IPS-18c (cell line): ENCODE measurements around the gene HAUS8.

Experiments used
- H3K4me3 ChIP-seq: 2 replicates; pipeline ENCODE4 v1.7.0; 2013; ENCODE audit warnings: low read depth, mild to moderate bottlenecking, low read length, moderate library complexity; ENCODE audit not compliant: insufficient read depth
- H3K9me3 ChIP-seq: one replicate; pipeline ENCODE4 v1.6.1; 2013; ENCODE audit warnings: mild to moderate bottlenecking, low read length, moderate library complexity; ENCODE audit not compliant: control insufficient read depth, insufficient read depth

Gene HAUS8, protein sequence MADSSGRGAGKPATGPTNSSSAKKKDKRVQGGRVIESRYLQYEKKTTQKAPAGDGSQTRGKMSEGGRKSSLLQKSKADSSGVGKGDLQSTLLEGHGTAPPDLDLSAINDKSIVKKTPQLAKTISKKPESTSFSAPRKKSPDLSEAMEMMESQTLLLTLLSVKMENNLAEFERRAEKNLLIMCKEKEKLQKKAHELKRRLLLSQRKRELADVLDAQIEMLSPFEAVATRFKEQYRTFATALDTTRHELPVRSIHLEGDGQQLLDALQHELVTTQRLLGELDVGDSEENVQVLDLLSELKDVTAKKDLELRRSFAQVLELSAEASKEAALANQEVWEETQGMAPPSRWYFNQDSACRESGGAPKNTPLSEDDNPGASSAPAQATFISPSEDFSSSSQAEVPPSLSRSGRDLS

DNA sequence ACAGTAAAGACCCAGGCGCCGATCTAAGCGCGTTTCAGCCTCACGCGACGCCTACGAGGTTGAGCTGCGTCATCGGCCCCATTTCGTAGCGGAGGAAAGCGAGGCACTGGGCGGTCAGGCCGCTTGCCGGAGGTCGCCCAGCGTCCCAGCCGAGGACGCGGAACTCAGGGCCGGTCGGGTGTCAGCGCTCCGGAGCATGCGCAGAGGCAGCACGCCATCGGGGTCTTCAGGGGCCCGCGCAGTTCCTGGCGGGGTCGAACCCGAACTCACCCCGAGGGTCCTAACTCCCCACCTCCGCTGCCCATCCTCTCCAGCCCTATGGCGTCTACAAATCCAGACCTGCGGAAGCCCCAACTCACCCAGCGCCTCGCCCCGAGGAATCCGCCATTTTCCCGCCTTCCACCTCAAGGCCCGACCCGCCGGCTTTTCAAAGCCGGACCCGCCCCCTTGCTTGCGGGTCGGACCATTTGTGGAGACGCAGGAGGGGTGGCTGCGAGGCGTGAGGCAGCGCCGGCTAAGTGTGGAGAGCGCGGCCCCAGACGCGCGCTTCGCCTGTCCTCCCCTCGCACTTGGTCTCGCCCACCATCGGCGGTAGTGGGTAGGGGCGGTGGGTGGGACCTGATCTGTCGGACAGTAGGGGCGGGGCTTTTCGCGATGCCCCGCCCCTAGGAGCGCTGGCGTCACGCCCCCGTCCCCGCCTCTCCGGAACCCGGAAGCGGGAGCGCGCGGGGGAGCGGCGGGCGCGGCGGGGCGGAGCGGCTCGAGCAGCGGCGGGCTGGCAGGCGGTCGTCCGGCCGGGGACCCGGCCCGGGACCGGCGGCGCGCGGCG, at the start of gene HAUS8, which contains the start of gene MYO9B:
Gene HAUS8, minus strand, starts transcription at position 418 of the 829 bp plus-strand sequence. Its CDS starts 30 bp downstream, at position 388.
Gene MYO9B, plus strand, starts transcription at position 743 of the 829 bp plus-strand sequence. CDS start 25,941 bp downstream, outside the sequence.
- Histone ChIP-seq H3K4me3 (peak within 1 kb of the TSS; percentile 94), H3K9me3 (peaks cover 3% of the 10 kb centered on the region)

DNA sequence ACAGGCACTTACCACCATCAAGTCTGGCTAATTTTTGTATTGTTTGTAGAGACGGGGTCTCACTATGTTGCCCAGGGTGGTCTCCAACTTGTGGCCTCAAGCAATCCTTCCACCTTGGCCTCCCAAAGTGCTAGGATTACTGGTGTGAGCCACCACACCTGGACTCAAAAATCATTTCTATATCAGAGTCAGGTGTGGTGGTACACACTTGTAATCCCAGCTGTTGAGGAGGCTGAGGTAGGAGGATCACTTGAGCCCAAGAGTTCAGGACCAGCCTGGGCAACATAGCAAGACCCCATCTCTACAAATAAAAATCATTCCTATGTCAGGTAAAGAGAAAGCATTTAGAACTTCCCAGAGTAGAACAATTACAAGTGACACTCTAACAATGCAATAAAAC, 48.8 kb upstream of the HAUS8 start:
- H3K4me3 ChIP-seq = no peak overlapping the region

DNA sequence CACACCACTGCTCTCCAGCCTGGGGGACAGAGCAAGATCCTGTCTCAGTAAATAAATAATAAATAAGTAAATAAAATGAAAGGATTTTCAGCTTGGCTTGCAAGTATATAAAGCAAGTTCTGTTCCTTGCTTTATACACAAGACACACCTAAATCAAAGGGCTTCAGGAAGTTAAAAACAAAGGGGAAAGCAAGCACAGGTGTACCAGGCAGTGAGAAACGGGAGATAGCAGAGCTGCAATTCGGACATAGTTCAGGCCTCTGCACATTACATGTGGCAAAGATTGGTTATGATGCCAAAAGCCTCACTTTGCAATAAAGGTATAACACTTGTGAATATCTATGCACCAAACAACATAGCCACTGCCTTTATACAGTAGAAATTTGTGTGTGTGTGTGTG, 47.8 kb upstream of the HAUS8 start:
- H3K9me3 ChIP-seq = no peaks in the 10 kb centered on the region
- no peak overlapping the region for H3K4me3 ChIP-seq

More for the DNA sequence above, 48.8 kb upstream of the HAUS8 start:
- no peaks in the 10 kb centered on the region for H3K9me3 ChIP-seq

DNA sequence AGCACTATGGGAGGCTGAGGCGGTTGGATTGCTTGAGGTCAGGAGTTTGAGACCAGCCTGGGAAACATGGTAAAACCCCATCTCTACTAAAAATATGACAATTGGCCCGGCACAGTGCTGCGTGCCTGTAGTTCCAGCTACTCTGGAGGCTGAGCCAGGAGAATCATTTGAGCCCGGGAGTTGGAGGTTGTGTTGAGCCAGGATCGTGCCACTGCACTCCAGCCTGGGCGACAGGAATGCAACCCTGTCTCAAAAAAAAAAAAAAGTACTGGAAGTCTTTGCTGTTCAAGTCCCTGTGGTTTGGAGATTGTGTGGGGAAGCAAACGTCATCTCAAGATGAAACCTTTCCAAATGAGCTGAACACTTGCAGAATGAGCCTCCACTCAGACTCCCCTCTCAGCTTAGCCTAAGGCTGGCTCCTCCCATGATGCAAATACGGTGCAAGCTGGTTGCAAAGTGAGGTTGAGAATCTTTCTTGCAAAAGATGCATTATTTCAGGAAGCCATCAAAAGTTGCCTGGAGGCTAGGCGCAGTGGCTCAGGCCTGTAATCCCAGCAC, 46.6 kb upstream of the HAUS8 start:
- Histone ChIP-seq H3K9me3 (no peaks in the 10 kb centered on the region), H3K4me3 (no peak overlapping the region)

DNA sequence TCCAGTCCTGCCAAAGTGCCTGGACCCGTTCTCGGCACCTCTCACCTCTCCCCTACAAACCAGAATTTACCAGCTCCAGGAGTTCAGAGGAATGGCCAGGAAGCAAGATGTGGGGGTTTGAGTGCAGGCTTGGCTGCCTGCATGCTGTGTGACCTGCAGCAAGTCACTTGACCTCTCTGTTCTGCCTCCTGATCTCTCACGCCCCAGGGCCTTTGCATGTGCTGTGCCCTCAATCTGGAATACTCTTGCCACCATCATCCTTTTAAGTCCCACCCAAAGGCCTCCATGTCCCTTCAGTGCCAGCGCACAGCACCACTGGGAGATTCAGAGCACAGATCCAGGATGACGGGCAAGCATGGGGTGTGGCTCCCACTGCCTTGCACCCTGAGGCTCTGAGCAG, 43.7 kb upstream of the HAUS8 start:
- Histone ChIP-seq H3K9me3 (no peaks in the 10 kb centered on the region), H3K4me3 (no peak overlapping the region)

DNA sequence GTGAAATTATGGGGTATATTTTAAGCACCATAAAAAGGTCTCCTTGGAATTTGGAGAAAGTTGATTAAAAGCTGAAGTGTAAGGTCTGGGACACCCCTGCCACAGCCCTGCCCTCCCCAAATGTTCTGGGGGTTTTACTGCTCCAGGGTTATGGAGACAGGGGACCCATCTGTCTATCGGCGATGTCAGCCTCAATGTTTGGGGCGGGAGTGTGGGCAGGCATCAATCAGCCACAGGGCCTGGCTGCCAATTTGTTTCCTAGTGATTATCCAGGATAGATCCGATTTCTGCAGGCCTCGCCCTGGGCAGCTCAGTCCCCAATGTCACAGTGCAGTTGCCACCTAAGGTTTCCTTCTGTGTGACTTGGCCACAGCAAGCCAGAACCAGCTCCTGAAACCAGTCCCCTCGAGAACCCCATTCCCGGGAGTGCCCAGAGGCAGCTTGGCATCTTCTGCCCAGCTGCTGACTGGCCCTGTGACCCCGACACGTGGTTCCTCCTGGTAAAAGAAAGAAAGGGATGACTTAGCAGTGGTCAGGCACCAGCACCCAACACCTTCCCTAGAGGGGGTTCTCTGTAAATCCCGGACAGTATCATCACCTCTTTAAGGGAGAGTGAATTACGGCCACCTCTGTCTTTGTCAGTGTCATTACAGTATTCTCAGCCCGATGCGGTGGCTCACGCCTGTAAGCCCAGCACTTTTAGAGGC, 41.9 kb upstream of the HAUS8 start:
- Histone ChIP-seq H3K4me3 (no peak overlapping the region), H3K9me3 (no peaks in the 10 kb centered on the region)

DNA sequence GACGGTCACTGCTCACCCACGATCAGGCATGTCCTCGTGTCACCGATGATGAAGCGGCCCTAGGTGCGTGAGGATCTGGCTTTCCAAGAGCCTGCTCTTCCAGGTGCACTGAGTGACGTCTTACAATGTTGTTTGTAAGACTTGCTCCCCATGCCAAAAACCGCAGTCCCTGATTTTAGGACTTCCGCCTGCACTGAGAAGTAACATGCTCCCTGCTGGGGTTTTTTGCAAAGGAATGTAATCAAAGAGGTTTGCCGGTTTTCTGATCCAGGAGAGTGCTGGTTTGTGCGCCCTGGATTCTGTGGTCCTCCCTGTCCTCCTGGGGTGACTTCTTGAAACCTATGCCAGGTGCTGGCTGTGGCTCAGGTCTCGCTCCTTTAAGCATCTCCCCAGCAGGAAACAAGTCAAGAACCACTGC, 39.2 kb upstream of the HAUS8 start:
- no peak overlapping the region for H3K4me3 ChIP-seq
- no peaks in the 10 kb centered on the region for H3K9me3 ChIP-seq

DNA sequence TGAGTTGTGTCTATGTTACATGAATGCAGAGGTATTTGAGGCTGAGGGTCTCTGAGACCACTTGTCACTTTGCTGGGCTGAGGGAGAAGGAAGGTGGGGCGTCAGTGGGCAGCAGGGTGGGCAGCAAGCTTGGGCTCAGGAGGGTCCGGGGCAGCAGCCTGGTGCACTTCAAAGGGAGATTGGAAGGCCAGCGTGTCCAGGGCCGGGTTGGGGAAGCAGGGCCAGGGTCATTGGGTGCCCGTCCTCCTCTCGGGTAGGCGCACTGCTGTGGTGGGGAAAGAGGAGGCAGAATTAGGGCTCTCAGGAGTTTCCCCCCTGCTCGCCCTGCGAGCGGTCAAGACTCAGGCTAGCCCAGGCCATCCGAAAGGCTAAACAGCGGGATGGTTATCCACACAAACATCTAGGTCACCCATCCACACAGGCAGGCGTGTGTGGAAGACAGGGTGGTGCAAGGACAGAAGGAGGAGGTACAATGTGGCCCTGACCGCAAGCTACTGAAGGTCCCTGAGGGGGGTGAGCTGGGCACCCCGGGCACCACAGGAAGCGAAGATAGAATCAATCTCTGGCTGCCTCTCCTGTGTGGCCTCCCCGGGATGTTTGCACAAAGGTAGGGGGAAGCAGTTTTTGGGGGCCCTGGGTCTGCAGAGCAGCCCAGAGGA, 38.0 kb upstream of the HAUS8 start:
- Histone ChIP-seq H3K9me3 (no peaks in the 10 kb centered on the region), H3K4me3 (no peak overlapping the region)

DNA sequence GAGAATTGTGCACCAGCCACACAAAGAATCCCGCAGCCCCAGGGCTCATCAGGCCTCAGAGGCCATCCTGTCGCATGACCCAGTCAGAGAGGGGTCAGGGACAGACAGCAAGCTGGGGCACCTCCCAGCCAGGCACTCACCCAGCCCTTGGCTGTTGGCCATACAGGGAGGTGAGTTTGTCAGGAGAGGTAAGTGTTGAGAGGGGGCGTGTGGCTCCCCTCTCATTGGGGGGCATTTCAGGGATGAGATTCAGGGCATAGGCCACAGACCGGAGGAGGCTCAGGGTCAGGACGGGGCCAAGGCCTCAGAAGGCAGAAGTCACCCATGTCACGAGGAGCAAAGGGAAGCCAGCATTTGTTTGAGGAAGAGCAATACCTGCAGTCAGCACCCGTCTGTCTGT, 37.4 kb upstream of the HAUS8 start:
- no peak overlapping the region for H3K4me3 ChIP-seq
- H3K9me3 ChIP-seq = no peaks in the 10 kb centered on the region

DNA sequence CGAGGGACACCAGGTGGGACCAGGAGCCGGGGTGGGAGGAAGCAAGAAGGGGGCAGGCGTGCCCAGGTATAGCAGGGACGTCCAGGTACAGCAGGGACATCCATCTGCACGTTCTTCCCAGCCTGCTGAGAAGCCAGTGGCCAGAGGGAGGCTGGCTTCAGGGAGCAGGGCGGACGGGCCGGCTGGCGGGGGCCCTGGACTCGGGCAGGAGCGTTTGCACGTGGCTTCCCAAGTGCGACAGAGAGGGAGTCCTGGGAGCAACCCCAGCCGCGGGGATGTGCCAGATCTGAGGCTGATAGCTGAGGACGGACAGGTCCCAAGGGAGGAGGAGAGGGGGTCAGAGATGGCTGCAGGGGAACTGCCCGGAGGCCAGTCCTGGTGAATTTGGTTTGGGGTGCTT, 37.0 kb upstream of the HAUS8 start:
- Histone ChIP-seq H3K4me3 (no peak overlapping the region), H3K9me3 (no peaks in the 10 kb centered on the region)

DNA sequence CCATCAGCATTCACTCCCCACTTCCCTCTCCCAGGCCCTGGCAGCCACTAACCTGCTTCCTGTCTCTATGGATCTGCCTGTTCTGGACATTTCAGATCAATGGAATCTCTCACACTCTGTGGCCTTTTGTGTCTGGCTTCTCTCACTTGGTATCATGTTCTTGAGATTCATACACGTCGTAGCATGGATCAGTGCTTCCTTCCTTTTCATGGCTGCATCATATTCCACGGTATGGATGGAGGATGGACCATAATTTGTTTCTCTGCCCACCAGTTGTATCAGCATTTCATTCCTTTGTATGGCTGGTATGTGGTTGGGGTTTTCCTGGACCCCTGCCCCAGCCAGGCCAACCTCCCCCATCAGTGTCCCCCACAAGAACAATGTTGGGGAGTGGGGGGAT, 36.5 kb upstream of the HAUS8 start:
- Histone ChIP-seq H3K4me3 (no peak overlapping the region), H3K9me3 (no peaks in the 10 kb centered on the region)

DNA sequence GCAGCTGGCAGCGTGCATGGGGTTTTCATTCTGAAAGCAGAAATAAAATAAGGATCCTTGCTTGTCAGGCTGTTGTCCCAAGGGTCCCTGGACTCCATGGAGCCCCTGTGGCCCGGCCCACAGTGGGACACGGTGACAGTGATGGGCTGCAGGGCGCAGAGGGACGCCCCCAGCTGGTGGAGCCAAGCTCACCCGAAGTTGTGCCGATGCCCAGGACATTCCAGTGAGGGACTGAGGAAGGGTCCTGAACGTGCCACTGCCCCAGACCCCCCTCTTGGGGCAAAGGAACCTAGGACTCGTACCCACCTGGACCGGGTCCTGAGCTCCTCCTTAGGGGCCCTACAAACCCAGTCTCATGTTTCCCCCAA, 35.3 kb upstream of the HAUS8 start:
- no peak overlapping the region for H3K4me3 ChIP-seq
- no peaks in the 10 kb centered on the region for H3K9me3 ChIP-seq

DNA sequence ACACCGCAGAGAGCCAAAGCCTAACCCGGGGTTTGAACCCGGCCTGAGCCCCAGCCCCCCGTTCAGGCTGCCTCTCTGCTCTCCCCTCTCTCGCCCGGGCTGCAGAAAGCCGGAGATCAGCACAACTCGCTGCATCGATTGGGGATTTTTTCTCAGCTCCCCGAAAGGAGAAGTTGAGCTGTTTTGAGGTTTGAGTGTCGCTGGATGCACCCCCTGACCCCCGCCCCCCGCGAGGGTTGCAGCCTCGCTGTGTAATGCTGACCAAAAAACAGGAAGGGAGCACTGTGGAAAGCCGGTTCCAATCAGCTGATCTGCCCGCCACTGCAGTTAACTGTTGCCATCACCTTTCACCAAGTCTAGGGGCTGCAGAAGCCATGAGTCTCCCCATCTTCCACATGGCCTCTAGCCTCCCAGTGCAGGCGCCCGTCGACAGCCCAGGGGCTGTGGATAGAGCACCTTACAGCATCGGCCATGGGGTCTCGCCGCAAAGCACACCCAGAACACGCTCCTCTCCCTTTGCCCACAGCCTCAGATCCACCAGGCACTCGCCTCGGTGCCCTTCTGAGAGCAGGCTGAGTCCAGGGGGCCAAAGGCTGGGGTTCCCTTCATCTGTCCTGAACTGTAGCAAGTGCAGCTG, 34.8 kb upstream of the HAUS8 start:
- Histone ChIP-seq H3K9me3 (no peaks in the 10 kb centered on the region), H3K4me3 (no peak overlapping the region)

DNA sequence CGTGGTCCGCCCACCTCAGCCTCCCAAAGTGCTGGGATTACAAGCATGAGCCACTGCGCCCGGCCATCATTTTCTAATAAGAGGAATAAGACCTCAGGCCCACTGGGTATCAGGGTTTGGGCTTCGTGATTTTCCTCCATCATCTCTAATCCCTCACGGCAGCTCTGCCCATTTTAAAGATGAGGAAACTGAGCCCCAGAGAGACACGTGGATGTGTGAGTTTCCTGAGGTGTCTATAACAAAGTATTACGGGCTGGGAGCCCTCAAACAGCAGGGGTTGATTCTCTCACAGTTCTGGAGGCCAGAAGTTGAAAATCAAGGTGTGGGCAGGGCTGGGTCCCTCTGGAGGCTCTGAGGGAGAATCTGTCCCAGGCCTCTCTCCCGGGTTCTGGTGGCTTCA, 34.0 kb upstream of the HAUS8 start:
- Histone ChIP-seq H3K4me3 (no peak overlapping the region), H3K9me3 (no peaks in the 10 kb centered on the region)

DNA sequence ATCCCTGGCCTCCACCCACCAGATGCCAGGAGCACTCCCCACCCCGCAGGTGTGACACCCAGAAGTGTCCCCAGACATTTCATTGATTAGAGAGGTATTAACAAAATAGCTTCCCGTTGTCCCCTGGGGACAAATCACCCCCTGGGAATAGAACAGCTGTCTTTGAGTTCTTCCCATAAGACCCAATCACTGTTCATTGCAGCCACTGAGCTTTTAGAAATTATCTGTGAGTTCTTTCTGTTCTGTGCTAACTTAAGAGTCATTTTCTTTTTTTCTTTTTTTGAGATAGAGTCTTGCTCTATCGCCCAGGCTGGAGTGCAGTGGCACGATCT, 33.2 kb upstream of the HAUS8 start:
- Histone ChIP-seq H3K9me3 (no peaks in the 10 kb centered on the region), H3K4me3 (no peak overlapping the region)

DNA sequence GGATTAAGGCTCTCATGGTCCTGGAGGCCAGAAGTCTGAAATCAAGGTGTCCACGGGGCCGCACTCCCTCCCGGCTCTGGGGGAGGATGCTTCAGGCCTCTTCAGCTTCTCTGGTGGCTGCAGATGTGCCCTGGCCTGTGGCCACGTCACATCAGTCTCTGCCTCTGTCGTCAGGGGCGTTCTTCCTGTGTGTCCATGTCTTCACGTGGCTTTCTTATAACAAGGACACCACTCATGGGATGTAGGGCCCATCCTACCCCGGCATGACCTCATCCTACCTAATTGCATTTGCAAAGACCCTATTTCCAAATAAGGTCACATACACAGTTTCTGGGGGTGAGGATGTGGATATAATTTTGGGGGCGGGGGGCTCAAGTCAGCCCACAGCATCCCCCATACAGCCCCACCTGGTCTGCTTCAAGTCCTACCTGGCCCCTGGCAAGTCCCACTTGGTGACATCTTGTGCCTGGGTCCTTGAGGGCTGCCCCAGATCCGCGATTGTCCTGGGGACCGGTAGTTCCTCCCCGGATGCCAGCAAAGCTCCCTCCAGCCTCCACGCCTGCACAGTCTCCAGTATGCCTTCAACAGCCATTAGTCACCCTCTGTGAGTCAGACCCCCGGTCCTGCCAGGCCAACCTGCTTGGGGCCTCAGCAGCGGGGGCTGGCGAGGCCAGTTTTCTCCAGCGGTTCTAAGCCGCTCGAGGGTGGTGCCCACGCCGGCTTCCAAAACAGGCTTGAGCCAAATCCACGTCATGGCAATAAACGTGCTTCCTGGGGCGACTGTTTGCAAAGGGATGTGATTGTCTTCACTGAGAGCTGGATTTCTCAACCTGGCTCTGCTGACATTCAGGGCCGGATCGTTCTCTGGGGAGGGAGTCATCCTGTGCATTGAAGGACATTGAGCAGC, 32.5 kb upstream of the HAUS8 start:
- no peaks in the 10 kb centered on the region for H3K9me3 ChIP-seq
- no peak overlapping the region; the same call in 1 of the 2 replicates for H3K4me3 ChIP-seq
